ENCODE data around the gene C6orf89.

- TF ChIP-seq, protein P1, sequence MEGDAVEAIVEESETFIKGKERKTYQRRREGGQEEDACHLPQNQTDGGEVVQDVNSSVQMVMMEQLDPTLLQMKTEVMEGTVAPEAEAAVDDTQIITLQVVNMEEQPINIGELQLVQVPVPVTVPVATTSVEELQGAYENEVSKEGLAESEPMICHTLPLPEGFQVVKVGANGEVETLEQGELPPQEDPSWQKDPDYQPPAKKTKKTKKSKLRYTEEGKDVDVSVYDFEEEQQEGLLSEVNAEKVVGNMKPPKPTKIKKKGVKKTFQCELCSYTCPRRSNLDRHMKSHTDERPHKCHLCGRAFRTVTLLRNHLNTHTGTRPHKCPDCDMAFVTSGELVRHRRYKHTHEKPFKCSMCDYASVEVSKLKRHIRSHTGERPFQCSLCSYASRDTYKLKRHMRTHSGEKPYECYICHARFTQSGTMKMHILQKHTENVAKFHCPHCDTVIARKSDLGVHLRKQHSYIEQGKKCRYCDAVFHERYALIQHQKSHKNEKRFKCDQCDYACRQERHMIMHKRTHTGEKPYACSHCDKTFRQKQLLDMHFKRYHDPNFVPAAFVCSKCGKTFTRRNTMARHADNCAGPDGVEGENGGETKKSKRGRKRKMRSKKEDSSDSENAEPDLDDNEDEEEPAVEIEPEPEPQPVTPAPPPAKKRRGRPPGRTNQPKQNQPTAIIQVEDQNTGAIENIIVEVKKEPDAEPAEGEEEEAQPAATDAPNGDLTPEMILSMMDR (IDR thresholded peaks at IDR 0.05; ENCODE audit: low read depth, low read length) = no peak
- no peak for TF ChIP-seq EZH2phosphoT487 (IDR thresholded peaks at IDR 0.05; ENCODE audit: low read depth)
These were observed 58.9 kb downstream of the C6orf89 start for GRCh38 chr6:36944650-36945049.

Data from OCI-LY3 (cell line).